GM12865 (cell line): ENCODE results near the gene CD47.

Experiments used
- DNase-seq: peaks from one replicate; pipeline ENCODE4 v3.0.0; 2010; ENCODE audit warnings: low read depth
- H3K4me3 ChIP-seq: 2 replicates; pipeline ENCODE4 v1.5.1; 2011; ENCODE audit warnings: mild to moderate bottlenecking, low read depth, low read length, control low read depth
- TF ChIP-seq, protein P1 (sequence below): IDR thresholded peaks from 2 replicates; pipeline ENCODE4 v1.5.1; 2011; ENCODE audit warnings: low read length, control low read depth, low read depth, inconsistent platforms; ENCODE audit not compliant: insufficient read depth; ENCODE audit errors: missing control alignments

CD47 gene

GRCh38 chr3:108103886-108104797 lies 13.3 kb upstream of the CD47 start:
- TF ChIP-seq, protein P1, sequence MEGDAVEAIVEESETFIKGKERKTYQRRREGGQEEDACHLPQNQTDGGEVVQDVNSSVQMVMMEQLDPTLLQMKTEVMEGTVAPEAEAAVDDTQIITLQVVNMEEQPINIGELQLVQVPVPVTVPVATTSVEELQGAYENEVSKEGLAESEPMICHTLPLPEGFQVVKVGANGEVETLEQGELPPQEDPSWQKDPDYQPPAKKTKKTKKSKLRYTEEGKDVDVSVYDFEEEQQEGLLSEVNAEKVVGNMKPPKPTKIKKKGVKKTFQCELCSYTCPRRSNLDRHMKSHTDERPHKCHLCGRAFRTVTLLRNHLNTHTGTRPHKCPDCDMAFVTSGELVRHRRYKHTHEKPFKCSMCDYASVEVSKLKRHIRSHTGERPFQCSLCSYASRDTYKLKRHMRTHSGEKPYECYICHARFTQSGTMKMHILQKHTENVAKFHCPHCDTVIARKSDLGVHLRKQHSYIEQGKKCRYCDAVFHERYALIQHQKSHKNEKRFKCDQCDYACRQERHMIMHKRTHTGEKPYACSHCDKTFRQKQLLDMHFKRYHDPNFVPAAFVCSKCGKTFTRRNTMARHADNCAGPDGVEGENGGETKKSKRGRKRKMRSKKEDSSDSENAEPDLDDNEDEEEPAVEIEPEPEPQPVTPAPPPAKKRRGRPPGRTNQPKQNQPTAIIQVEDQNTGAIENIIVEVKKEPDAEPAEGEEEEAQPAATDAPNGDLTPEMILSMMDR: no peak
- no peak for DNase-seq
- H3K4me3 ChIP-seq: no peak overlapping the region

DNA sequence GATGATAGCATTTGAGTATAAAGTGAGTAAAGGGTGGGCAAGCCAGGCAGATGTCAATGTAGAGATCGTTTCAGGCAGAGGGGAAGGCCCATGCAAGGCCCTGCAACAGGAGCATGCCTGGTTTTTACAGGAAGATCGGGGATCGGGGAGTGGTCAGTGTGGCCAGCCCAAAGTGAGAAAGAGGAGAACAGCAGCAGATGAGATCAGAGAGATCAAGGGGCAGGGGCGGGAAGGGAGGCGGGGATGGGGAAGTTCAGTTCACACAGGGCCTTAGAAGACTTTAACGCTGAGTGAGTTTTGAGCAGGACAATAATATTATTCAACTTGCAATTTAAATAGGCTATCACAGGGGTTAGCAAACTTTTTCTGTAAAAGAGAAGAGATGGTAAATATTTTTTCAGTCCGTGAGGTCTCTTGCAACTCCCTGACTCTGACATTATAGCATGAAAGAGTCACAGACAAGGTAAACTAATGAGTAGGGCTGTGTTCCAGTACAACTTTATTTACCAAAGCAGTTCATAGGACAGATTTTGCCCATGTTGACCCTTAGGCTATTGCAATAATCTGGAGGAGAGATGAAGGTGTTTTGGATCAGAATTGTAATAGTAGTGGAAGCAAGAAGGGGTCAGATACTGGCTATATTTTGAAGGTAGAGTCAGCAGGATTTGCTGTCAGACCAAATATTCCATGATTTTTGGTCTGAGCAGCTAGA lies 12.4 kb upstream of the CD47 start:
- no peak for DNase-seq
- no peak overlapping the region for H3K4me3 ChIP-seq
- TF ChIP-seq, protein P1: no peak

DNA sequence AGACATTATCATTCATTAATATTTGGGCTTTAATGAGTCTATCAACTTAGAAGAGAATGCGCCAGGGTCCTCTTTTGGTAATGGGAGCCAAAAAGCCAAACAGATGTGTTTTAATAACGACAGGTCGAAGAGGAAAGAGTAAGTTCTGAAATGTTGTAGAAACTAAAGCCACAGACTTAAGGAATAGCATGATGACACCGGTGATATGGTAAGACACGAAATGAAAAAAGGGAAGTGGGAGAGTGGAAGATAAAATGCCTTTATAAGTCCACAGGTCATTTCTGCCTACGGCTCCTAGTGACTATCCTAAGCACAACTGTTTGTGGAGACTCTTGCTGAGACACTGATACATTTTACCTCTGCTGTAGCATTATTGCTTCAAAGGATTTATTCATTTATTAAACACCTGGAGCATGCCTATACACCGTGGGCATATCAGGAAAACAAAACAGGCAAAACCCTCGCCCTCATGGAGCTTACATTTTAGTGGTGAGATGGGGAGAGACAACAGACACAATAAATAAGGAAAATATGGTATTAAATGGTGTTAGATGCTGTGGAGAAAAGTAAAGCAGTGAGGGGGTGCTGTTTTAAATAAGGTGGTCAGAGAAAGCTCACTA lies 11.7 kb upstream of the CD47 start:
- TF ChIP-seq, protein P1: no peak
- H3K4me3 ChIP-seq: no peak overlapping the region
- peak; percentile 39 for DNase-seq

DNA sequence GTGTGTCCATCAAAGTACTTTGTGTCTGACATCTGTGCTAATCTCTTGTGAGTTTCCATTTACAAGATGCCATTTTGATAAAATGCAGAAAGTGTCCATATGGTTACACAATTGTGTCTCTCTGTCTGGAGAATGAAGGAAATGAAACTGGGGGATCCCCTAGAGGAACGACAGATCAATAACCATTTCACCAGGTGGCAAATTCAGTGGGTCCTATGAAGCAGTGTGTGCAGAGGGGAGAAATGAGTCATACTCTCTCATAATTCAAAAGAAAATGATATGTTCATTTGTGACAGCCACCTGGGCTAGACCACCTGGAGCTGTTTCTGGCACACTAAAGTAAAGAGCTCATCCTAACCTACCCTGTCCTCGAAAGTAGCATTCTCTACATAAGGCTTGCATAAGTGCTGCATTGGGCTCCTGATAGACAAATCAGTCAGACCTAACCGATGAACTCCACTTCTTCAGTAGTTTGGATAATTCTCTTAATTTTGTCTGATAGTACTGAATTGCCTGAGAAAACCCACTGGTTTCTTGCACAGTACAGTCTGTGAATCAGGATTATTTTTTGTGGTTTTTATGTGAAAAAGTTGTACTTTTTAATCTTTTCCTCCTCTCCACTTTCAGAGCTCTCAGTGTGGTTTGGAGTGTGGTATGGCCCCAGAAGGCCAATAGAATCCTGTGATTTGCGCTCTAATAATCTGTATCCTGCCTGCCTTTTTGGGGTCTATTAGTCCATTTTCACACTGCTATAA lies 10.3 kb upstream of the CD47 start:
- DNase-seq: peak; percentile 93
- TF ChIP-seq, protein P1: no peak
- no peak overlapping the region for H3K4me3 ChIP-seq

- no peak overlapping the region for H3K4me3 ChIP-seq
- TF ChIP-seq, protein P1: no peak
- peak; percentile 40 for DNase-seq
Measured at GRCh38 chr3:108099679-108100428, 9.0 kb upstream of the CD47 start.

GRCh38 chr3:108099244-108099643 lies 8.4 kb upstream of the CD47 start:
- H3K4me3 ChIP-seq: no peak overlapping the region
- TF ChIP-seq, protein P1: no peak
- DNase-seq: no peak
